ENCODE measurements around the gene GRIK3. TPM values are rescaled to one million over a fixed set of nuclear protein-coding genes. Genes with fewer than 3 reads are reported as not detected.

The GRIK3 gene
- total RNA-seq, 2 donors from 2014 or later, result not detected

- no peaks in the 10 kb centered on the region for H3K9me3 Mint-ChIP-seq
- no peaks in the 10 kb centered on the region for H3K36me3 Mint-ChIP-seq
- H3K4me1 Mint-ChIP-seq (ENCODE audit: low read depth in 2 of 2), result no peaks in the 10 kb centered on the region
- H3K4me3 Mint-ChIP-seq, result no peak overlapping the region
- H3K27me3 Mint-ChIP-seq, result peaks cover 11 to 17% of the 10 kb centered on the region in 2 donors
- DNase-seq (ENCODE audit: low spot score) (no peak), ATAC-seq (no peak)
- H3K27ac Mint-ChIP-seq, result no peak overlapping the region
Measured at GRCh38 chr1:36855699-36856494, 178.4 kb downstream of the GRIK3 start.

- peaks cover 20 to 23% of the 10 kb centered on the region in 2 donors for H3K27me3 Mint-ChIP-seq
- no peak for ATAC-seq
- no peaks in the 10 kb centered on the region for H3K4me1 Mint-ChIP-seq (ENCODE audit: low read depth in 2 of 2)
- H3K27ac Mint-ChIP-seq, result no peak overlapping the region
- no peak for DNase-seq (ENCODE audit: low spot score)
- H3K36me3 Mint-ChIP-seq, result no peaks in the 10 kb centered on the region
- H3K9me3 Mint-ChIP-seq, result no peaks in the 10 kb centered on the region
- no peak overlapping the region for H3K4me3 Mint-ChIP-seq
Measured at GRCh38 chr1:36853638-36854037, 180.7 kb downstream of the GRIK3 start.

DNA sequence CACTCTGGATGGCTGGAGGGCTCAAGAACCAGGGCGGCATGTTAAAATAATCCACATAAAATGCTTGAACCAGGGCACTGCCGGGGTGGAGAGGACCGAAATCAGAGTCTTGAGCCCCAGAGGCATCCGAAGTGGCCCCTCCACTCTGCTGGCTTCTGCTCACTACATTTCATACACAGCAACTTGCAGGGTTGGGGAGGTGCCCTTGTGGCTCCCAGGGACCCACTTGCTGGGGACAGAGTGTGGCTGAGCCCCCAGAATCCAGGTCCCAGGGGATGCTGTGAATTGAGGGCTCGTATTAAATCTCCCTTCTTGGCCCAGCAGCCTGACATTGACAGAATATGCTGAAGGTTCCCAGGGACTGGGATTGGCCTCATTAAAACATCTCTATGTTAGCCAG lies 181.7 kb downstream of the GRIK3 start:
- H3K9me3 Mint-ChIP-seq, result no peaks in the 10 kb centered on the region
- H3K4me3 Mint-ChIP-seq, result no peak overlapping the region
- peaks cover 20 to 26% of the 10 kb centered on the region in 2 donors for H3K27me3 Mint-ChIP-seq
- ATAC-seq (no peak), DNase-seq (ENCODE audit: low spot score) (no peak)
- no peaks in the 10 kb centered on the region for H3K4me1 Mint-ChIP-seq (ENCODE audit: low read depth in 2 of 2)
- H3K36me3 Mint-ChIP-seq, result no peaks in the 10 kb centered on the region
- no peak overlapping the region for H3K27ac Mint-ChIP-seq

GRCh38 chr1:36851595-36851994 lies 182.7 kb downstream of the GRIK3 start:
- Mint-ChIP-seq H3K4me1 (ENCODE audit: low read depth in 2 of 2) (no peaks in the 10 kb centered on the region), H3K9me3 (no peaks in the 10 kb centered on the region), H3K4me3 (no peak overlapping the region), H3K27me3 (peaks cover 20 to 26% of the 10 kb centered on the region in 2 donors), H3K36me3 (no peaks in the 10 kb centered on the region), H3K27ac (no peak overlapping the region)
- DNase-seq (ENCODE audit: low spot score) (no peak), ATAC-seq (no peak)

- Mint-ChIP-seq H3K27me3 (peaks cover 20 to 26% of the 10 kb centered on the region in 2 donors), H3K27ac (no peak overlapping the region)
Measured at GRCh38 chr1:36851087-36851486, 183.2 kb downstream of the GRIK3 start.

DNA sequence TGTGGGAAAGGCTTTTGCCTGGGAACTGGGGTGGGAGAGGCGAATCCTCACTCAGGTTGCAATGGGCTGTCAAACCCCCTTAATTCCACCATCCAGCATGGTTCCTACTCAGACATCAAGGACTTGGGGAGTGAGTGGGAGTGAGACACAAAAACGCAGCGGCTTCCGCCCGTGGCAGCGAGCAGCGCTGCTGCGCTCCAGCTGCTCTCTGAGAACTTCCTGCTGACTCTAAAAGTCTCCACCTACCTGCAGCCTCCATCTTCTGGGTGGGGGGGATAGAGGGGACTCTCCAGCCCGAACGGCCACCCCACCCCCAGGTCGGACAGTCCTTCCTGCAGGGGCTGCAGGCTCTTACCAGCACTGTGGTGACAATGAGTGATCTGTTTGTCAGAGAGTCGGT lies 184.4 kb downstream of the GRIK3 start:
- peaks cover 20 to 26% of the 10 kb centered on the region in 2 donors for H3K27me3 Mint-ChIP-seq
- ATAC-seq, result no peak
- DNase-seq (ENCODE audit: low spot score), result no peak
- no peaks in the 10 kb centered on the region for H3K9me3 Mint-ChIP-seq
- H3K4me1 Mint-ChIP-seq (ENCODE audit: low read depth in 2 of 2), result no peaks in the 10 kb centered on the region
- H3K27ac Mint-ChIP-seq, result no peak overlapping the region
- no peak overlapping the region for H3K4me3 Mint-ChIP-seq
- H3K36me3 Mint-ChIP-seq, result no peaks in the 10 kb centered on the region

More at GRCh38 chr1:36851087-36851486, 183.2 kb downstream of the GRIK3 start:
- Mint-ChIP-seq H3K4me3 (no peak overlapping the region), H3K36me3 (no peaks in the 10 kb centered on the region), H3K4me1 (ENCODE audit: low read depth in 2 of 2) (no peaks in the 10 kb centered on the region), H3K9me3 (no peaks in the 10 kb centered on the region)
- no peak for DNase-seq (ENCODE audit: low spot score)
- ATAC-seq, result no peak

DNA sequence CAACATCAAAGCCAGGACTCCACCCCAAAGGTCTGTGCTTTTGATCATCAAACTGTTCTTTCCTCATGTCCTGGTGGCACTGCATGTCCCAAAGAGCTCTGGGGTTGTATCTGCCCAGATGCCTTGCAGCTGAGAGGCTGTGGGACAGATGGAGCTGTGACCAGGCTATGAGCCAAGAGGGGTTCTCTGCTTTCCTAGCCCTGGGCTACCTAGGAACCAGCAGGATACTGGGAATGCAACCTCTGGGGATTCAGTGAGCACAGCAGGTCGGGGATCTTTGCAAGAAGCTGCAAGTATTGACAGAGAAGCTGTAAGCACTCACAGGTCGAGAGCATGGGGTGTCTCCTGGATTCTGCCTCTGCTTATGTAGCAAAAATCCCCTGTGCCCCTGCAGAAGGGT lies 186.6 kb downstream of the GRIK3 start:
- Mint-ChIP-seq H3K27ac (no peak overlapping the region), H3K9me3 (no peaks in the 10 kb centered on the region), H3K36me3 (no peaks in the 10 kb centered on the region), H3K4me3 (no peak overlapping the region), H3K4me1 (ENCODE audit: low read depth in 2 of 2) (no peaks in the 10 kb centered on the region), H3K27me3 (peaks cover 18 to 26% of the 10 kb centered on the region in 2 donors)
- DNase-seq (ENCODE audit: low spot score) (no peak), ATAC-seq (no peak)

DNA sequence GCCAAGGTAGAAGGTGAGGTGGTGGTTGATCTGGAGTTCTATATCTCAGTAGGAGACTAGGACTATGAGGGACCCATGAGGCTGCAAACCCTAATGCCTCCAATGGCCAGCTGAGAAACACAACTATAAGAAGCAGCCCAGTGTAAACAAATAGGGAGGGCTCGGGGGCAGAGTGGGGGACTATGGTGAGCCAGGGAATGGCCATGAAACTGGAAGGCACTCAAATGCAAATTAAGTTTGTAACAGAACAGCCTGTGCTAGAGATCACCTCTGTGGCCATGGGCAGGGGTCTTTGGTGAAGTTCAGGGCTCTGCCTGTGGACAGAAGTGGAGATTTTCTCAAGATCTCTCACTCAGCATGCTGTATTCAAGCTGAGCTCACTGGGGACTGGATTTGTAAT lies 187.1 kb downstream of the GRIK3 start:
- H3K9me3 Mint-ChIP-seq, result no peaks in the 10 kb centered on the region

DNA sequence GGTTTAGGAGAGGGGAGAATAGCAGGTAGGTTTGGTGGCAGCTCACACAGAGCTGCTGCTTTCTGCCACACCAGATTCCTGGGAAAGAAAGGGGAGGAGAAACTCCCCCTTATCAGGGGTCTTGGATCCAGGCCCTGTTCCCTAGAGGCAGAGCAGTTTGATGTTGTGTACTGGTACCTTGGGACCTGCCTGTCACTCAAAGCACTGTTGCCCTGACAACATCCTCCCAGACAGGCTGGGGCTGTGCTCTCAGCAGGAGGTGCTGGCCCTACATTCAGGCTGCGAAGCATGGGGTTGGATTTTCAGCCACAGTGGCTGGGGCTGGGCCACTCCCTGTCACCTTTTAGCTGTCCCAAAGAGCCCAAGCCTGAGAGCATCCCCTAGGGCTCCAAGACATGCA lies 188.0 kb downstream of the GRIK3 start:
- Mint-ChIP-seq H3K4me3 (no peak overlapping the region), H3K27ac (no peak overlapping the region)
- ATAC-seq, result no peak

More for the DNA sequence above, 187.1 kb downstream of the GRIK3 start:
- Mint-ChIP-seq H3K36me3 (no peaks in the 10 kb centered on the region), H3K27ac (no peak overlapping the region), H3K4me3 (no peak overlapping the region), H3K27me3 (peaks cover 17 to 25% of the 10 kb centered on the region in 2 donors), H3K4me1 (ENCODE audit: low read depth in 2 of 2) (no peaks in the 10 kb centered on the region)
- ATAC-seq (no peak), DNase-seq (ENCODE audit: low spot score) (no peak)

DNA sequence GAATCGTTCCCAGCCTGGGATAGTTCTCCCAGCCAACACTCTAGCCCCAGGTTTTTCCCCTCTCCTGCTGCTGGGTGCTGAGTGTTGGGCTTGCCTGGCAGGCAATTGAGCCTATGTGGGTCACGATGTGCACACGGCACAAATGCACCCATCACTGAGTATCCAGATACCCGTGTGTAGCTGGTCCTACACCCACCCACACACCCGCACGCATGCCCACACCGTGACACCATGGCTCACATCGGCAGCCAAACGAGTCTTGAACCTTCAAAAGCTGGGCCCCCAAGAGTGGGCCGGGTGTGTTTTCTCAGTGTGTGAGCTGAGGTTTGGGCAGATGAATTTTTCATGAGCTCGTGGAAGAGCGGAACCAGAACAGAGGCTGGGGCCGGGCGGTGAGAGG lies 188.5 kb downstream of the GRIK3 start:
- Mint-ChIP-seq H3K27me3 (peaks cover 10 to 15% of the 10 kb centered on the region in 2 donors), H3K27ac (no peak overlapping the region), H3K9me3 (no peaks in the 10 kb centered on the region), H3K4me3 (no peak overlapping the region), H3K36me3 (no peaks in the 10 kb centered on the region), H3K4me1 (ENCODE audit: low read depth in 2 of 2) (no peaks in the 10 kb centered on the region)
- ATAC-seq (no peak), DNase-seq (ENCODE audit: low spot score) (no peak)

More for the DNA sequence above, 188.0 kb downstream of the GRIK3 start:
- Mint-ChIP-seq H3K9me3 (no peaks in the 10 kb centered on the region), H3K27me3 (peaks cover 13 to 16% of the 10 kb centered on the region in 2 donors), H3K36me3 (no peaks in the 10 kb centered on the region), H3K4me1 (ENCODE audit: low read depth in 2 of 2) (no peaks in the 10 kb centered on the region)
- DNase-seq (ENCODE audit: low spot score), result no peak

DNA sequence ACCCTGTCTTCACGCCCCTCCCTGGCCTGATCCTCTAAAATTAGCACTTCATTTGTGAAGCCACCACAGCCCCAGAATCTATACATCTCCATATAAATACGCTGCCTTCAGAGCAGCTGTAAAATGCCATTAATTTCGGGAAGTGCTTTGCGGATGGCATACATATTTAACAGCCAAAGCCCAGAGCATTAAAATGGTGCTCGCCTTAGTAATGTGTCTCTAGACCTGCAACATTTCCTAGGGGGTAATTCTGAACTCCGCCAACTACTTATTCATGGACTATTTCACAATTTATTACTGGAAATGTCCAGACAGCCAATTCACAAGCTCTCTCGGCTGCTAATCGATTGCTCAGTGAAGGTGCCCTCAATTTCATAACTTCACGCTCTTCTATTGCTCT lies 189.4 kb downstream of the GRIK3 start:
- H3K36me3 Mint-ChIP-seq, result no peaks in the 10 kb centered on the region
- H3K4me3 Mint-ChIP-seq, result no peak overlapping the region
- H3K4me1 Mint-ChIP-seq (ENCODE audit: low read depth in 2 of 2), result no peaks in the 10 kb centered on the region
- peaks cover 4 to 8% of the 10 kb centered on the region in 2 donors for H3K27me3 Mint-ChIP-seq
- no peaks in the 10 kb centered on the region for H3K9me3 Mint-ChIP-seq
- ATAC-seq (no peak), DNase-seq (ENCODE audit: low spot score) (no peak)
- H3K27ac Mint-ChIP-seq, result no peak overlapping the region

GRCh38 chr1:36843906-36844610 lies 190.3 kb downstream of the GRIK3 start:
- peaks cover 4 to 8% of the 10 kb centered on the region in 2 donors for H3K27me3 Mint-ChIP-seq
- no peak overlapping the region for H3K4me3 Mint-ChIP-seq
- ATAC-seq (no peak), DNase-seq (ENCODE audit: low spot score) (no peak)
- H3K36me3 Mint-ChIP-seq, result no peaks in the 10 kb centered on the region
- H3K9me3 Mint-ChIP-seq, result no peaks in the 10 kb centered on the region
- H3K4me1 Mint-ChIP-seq (ENCODE audit: low read depth in 2 of 2), result no peaks in the 10 kb centered on the region
- no peak overlapping the region for H3K27ac Mint-ChIP-seq

DNA sequence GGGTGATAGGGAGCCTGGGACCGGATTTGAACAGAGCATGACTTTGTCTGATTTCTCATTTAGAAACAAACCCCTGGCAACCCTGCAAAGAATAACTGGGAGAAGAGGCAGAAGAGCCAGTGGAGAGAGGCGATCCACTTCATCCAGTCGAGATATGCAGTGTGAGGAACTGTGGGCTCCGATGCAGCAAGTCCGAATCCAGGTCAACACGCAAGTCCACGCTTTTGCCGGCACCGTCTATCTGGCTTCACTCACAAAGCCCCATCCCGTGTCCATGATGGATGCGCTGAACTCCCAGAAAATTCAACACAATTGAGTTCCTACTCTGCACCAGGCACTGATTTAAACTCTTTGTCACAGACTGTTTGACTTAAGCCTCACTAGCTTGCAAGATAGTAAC lies 191.3 kb downstream of the GRIK3 start:
- no peaks in the 10 kb centered on the region for H3K9me3 Mint-ChIP-seq
- ATAC-seq, result no peak
- DNase-seq (ENCODE audit: low spot score), result no peak
- H3K4me3 Mint-ChIP-seq, result no peak overlapping the region
- H3K27me3 Mint-ChIP-seq, result peaks cover 4% of the 10 kb centered on the region in 2 donors
- H3K27ac Mint-ChIP-seq, result no peak overlapping the region
- no peaks in the 10 kb centered on the region for H3K36me3 Mint-ChIP-seq
- H3K4me1 Mint-ChIP-seq (ENCODE audit: low read depth in 2 of 2), result no peaks in the 10 kb centered on the region

DNA sequence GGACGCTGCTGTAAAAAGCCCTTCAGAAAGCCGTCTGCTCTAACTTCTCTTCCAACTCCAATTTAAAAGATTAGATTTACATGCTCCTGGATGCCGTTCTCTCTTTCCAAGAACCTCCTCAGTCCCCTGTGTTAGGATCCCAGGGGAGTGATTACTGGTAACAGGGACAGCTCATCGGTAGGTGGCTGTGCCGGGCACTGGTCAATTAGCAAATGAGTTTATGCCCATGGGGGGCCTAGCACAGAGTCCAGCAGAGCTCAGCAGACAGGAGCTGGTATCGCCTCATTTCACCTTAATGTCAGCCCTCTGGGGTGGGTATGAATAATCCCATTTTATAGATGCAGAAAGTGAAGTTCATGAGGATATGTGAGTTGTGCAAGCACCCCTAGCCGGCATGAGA lies 191.9 kb downstream of the GRIK3 start:
- Mint-ChIP-seq H3K4me1 (ENCODE audit: low read depth in 2 of 2) (no peaks in the 10 kb centered on the region), H3K9me3 (no peaks in the 10 kb centered on the region), H3K4me3 (no peak overlapping the region), H3K36me3 (no peaks in the 10 kb centered on the region), H3K27ac (no peak overlapping the region), H3K27me3 (peaks cover 4 to 10% of the 10 kb centered on the region in 2 donors)
- ATAC-seq, result no peak
- DNase-seq (ENCODE audit: low spot score), result no peak
